ENCODE data around the gene KBTBD2. TPM values are rescaled to one million over a fixed set of nuclear protein-coding genes. Genes with fewer than 3 reads are reported as not detected.

KBTBD2 gene
- total RNA-seq, 1 experiment from 2014 or later = 30.2 TPM

Other genes starting within 250 kb of the KBTBD2 start
- 74.3 and 82.6 TPM in 2 replicates for gene FKBP9, start 65.7 kb upstream of the KBTBD2 start, total RNA-seq (2022)
- 32.6 and 38.9 TPM in 2 replicates for gene NT5C3A, start 171.0 kb upstream of the KBTBD2 start, total RNA-seq (2022)
- 20.3 and 22.2 TPM in 2 replicates for gene RP9, start 217.6 kb upstream of the KBTBD2 start, total RNA-seq (2022)
- gene BBS9, start 237.8 kb upstream of the KBTBD2 start, total RNA-seq (2022) = 4.7 and 5.6 TPM in 2 replicates